Astrocyte of the hippocampus (primary cell): ENCODE data around the gene PRPH2.
A peak's percentile ranks its signal among the peaks of the same experiment; 100 is the strongest.
"Not testable (repeated sequence)": the region's sequence is repeated elsewhere in the genome, so short reads cannot be mapped to it uniquely, and the experiment has no call there.

Experiments used
- DNase-seq: peaks from one replicate; pipeline ENCODE4 v3.0.0; 2011; ENCODE audit warnings: low read depth, low spot score

The PRPH2 gene

GRCh38 chr6:42698217-42698616 is 24.2 kb downstream of the PRPH2 start:
- no peak for DNase-seq

- DNase-seq, result no peak
These were observed 25.1 kb downstream of the PRPH2 start for GRCh38 chr6:42697268-42697655.

GRCh38 chr6:42696526-42697267 is 25.7 kb downstream of the PRPH2 start:
- DNase-seq, result peak; percentile 72

GRCh38 chr6:42694586-42694985 is 27.8 kb downstream of the PRPH2 start:
- DNase-seq, result peak; percentile 67

GRCh38 chr6:42693725-42694323 is 28.6 kb downstream of the PRPH2 start:
- DNase-seq, result no peak

GRCh38 chr6:42692137-42692911 is 30.1 kb downstream of the PRPH2 start:
- peak; percentile 89 for DNase-seq

- DNase-seq, result no peak
These were observed 31.5 kb downstream of the PRPH2 start for GRCh38 chr6:42690872-42691271.

- peak; percentile 59 for DNase-seq
These were observed 32.2 kb downstream of the PRPH2 start for GRCh38 chr6:42690151-42690702.

- DNase-seq, result no peak
These were observed 33.0 kb downstream of the PRPH2 start for GRCh38 chr6:42689371-42689770.

- no peak for DNase-seq
These were observed 34.1 kb downstream of the PRPH2 start for GRCh38 chr6:42688281-42688680.

GRCh38 chr6:42679358-42679757 is 43.0 kb downstream of the PRPH2 start:
- DNase-seq, result no peak

- no peak for DNase-seq
These were observed 47.6 kb downstream of the PRPH2 start for GRCh38 chr6:42674780-42675179.

GRCh38 chr6:42674368-42674767 is 48.0 kb downstream of the PRPH2 start:
- not testable (repeated sequence) for DNase-seq

GRCh38 chr6:42664718-42665117 is 57.7 kb downstream of the PRPH2 start:
- DNase-seq, result no peak

GRCh38 chr6:42661540-42662153 is 60.8 kb downstream of the PRPH2 start:
- DNase-seq, result peak; percentile 82

GRCh38 chr6:42659806-42660205 is 62.6 kb downstream of the PRPH2 start:
- DNase-seq, result peak; percentile 0

- DNase-seq, result no peak
These were observed 68.5 kb downstream of the PRPH2 start for GRCh38 chr6:42653851-42654250.

- no peak for DNase-seq
These were observed 70.2 kb downstream of the PRPH2 start for GRCh38 chr6:42652024-42652746.
